Smooth muscle cell (in vitro differentiated cells): ENCODE measurements around the gene LAMA4. TPM values are rescaled to one million over a fixed set of nuclear protein-coding genes. Genes with fewer than 3 reads are reported as not detected.

Experiments used
- DNase-seq: peaks from one replicate; lab custom pipeline; 2025; ENCODE audit not compliant: unreplicated experiment; lab: John Stamatoyannopoulos, UW
- H2AFZ ChIP-seq: fragments of 200-600 bp; sonication (generic); 2 replicates; pipeline ENCODE4 v1.6.0; 2016; ENCODE audit warnings: antibody characterized with exemption, low read depth, mild to moderate bottlenecking
- H3F3A ChIP-seq: fragments of 200-600 bp; sonication (generic); 2 replicates; pipeline ENCODE4 v1.6.0; 2017; ENCODE audit warnings: antibody characterized with exemption, low read depth
- H3K27ac ChIP-seq: fragments of 200-600 bp; sonication (generic); 2 replicates; pipeline ENCODE4 v1.5.1; 2016; ENCODE audit warnings: low read depth, mild to moderate bottlenecking
- H3K27me3 ChIP-seq: fragments of 200-600 bp; sonication (generic); 2 replicates; pipeline ENCODE4 v1.6.1; 2016; ENCODE audit warnings: low read depth, mild to moderate bottlenecking
- H3K36me3 ChIP-seq: fragments of 200-600 bp; sonication (generic); 2 replicates; pipeline ENCODE4 v1.5.1; 2016; ENCODE audit warnings: low read depth
- H3K4me1 ChIP-seq: fragments of 200-600 bp; sonication (generic); 2 replicates; pipeline ENCODE4 v1.5.1; 2016; ENCODE audit warnings: low read depth
- H3K4me2 ChIP-seq: fragments of 200-600 bp; sonication (generic); 2 replicates; pipeline ENCODE4 v1.6.0; 2016; ENCODE audit warnings: mild to moderate bottlenecking
- H3K4me3 ChIP-seq: fragments of 200-600 bp; sonication (generic); 2 replicates; pipeline ENCODE4 v1.5.1; 2016; ENCODE audit warnings: mild to moderate bottlenecking
- H3K79me2 ChIP-seq: fragments of 200-600 bp; sonication (generic); 2 replicates; pipeline ENCODE4 v1.6.0; 2016; ENCODE audit warnings: low read depth, mild to moderate bottlenecking
- H3K9ac ChIP-seq: fragments of 200-600 bp; sonication (generic); 2 replicates; pipeline ENCODE4 v1.6.0; 2016; ENCODE audit warnings: low read depth
- H3K9me3 ChIP-seq: fragments of 200-600 bp; sonication (generic); replicated peaks from 2 replicates; pipeline ENCODE4 v1.5.1; 2016; ENCODE audit warnings: low read depth
- H4K20me1 ChIP-seq: fragments of 200-600 bp; sonication (generic); 2 replicates; pipeline ENCODE4 v1.6.0; 2016; ENCODE audit warnings: low read depth
- WGBS: methylation state at CpG from one replicate; pipeline ENCODE4 v1.1.7; 2016; ENCODE audit warnings: low lambda C conversion rate; 5-methylcytosine and 5-hydroxymethylcytosine counted together
- polyA plus RNA-seq: library from polyadenylated mRNA; unstranded; fragments of >200 nt; fragmentation: Nextera tagmentation; extraction: Ambion mirVana; gene quantifications from 2 replicates; pipeline ENCODE4 v1.2.1, GENCODE V29; 2016
- total RNA-seq: library from RNA; depleted of rRNA; stranded (reverse); fragments of >200 nt; gene quantifications from 2 replicates; pipeline ENCODE4 v1.2.3, GENCODE V29; 2014
- TF ChIP-seq, protein P1 (sequence below): fragments of 200-600 bp; sonication (generic); IDR thresholded peaks from 2 replicates; pipeline ENCODE4 v1.5.1; 2017; ENCODE audit warnings: borderline replicate concordance, mild to moderate bottlenecking, antibody characterized with exemption; ENCODE audit not compliant: insufficient read depth, poor library complexity, severe bottlenecking

The LAMA4 gene
- total and polyA plus RNA-seq, 2 experiments from 2014 or later, result 9.1 to 29.4 TPM

DNA sequence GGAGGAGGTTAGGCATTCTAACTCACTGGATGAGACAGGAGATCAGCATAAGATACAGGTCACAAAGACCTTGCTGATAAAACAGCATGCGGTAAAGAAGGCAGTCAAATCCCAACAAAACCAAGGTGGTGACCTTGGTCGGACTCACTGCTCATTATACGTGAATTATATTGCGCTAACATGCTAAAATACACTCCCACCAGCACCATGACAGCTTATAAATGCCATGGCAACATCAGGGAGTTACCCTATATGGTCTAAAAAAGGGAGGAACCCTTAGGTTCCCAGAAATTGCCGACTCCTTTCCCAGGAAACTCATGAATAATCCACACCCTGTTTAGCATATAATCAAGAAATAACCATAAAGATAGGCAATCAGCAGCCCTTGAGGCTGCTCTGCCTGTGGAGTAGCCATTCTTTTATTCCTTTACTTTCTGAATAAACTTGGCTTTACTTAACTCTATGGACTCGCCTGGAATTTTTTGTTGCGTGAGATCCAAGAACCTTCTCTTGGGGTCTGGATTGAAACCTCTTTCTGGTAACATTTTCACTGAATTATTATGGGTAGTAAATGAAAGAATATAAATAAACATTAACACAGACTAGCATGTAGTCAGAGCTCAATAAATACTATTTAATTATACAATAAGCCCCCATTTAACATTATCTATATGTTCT lies 3.0 kb upstream of the LAMA4 start:
- Histone ChIP-seq H4K20me1 (no peaks in the 10 kb centered on the region), H3K4me1 (peaks cover 6% of the 10 kb centered on the region), H3K4me3 (no peak overlapping the region), H3K36me3 (no peaks in the 10 kb centered on the region), H3K27ac (no peak overlapping the region), H2AFZ (no peak overlapping the region), H3K4me2 (no peak overlapping the region), H3K9me3 (no peaks in the 10 kb centered on the region), H3K9ac (no peak overlapping the region), H3K27me3 (peaks cover 21% of the 10 kb centered on the region), H3K79me2 (no peaks in the 10 kb centered on the region), H3F3A (no peaks in the 10 kb centered on the region)
- WGBS, result 97% methylated on average over 7 of the region's 7 CpGs
- no peak for DNase-seq
- TF ChIP-seq, protein P1, sequence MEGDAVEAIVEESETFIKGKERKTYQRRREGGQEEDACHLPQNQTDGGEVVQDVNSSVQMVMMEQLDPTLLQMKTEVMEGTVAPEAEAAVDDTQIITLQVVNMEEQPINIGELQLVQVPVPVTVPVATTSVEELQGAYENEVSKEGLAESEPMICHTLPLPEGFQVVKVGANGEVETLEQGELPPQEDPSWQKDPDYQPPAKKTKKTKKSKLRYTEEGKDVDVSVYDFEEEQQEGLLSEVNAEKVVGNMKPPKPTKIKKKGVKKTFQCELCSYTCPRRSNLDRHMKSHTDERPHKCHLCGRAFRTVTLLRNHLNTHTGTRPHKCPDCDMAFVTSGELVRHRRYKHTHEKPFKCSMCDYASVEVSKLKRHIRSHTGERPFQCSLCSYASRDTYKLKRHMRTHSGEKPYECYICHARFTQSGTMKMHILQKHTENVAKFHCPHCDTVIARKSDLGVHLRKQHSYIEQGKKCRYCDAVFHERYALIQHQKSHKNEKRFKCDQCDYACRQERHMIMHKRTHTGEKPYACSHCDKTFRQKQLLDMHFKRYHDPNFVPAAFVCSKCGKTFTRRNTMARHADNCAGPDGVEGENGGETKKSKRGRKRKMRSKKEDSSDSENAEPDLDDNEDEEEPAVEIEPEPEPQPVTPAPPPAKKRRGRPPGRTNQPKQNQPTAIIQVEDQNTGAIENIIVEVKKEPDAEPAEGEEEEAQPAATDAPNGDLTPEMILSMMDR, result no peak

DNA sequence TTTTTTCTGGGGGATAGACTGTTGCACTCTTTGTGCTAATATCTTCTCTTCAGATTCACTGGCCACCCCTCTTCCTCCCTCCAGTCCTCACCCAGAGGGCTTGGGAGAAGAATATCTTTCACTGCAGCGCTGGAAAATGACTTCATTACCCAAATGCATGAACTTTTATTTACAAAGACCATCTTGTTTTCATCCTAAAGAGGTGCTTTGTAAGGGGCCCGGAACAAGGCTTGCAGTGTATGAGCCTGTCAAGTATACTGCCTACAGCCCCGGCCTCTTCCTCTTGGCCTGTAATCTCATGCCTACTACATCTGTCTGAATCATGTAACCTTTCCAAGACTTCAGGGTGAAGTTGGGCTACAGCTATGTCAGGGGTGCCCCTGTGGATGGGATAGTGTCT lies 554 bp upstream of the LAMA4 start:
- Histone ChIP-seq H3K4me3 (peak overlapping the region; percentile 59), H2AFZ (no peak overlapping the region), H4K20me1 (no peaks in the 10 kb centered on the region), H3K4me1 (peaks cover 6% of the 10 kb centered on the region), H3K9me3 (no peaks in the 10 kb centered on the region), H3K79me2 (no peaks in the 10 kb centered on the region), H3K4me2 (peak overlapping the region; percentile 86), H3K36me3 (no peaks in the 10 kb centered on the region), H3F3A (no peaks in the 10 kb centered on the region), H3K27me3 (peaks cover 22% of the 10 kb centered on the region), H3K27ac (no peak overlapping the region), H3K9ac (no peak overlapping the region)
- TF ChIP-seq, protein P1, result no peak
- no peak for DNase-seq
- 65% methylated on average over 3 of the region's 3 CpGs for WGBS

DNA sequence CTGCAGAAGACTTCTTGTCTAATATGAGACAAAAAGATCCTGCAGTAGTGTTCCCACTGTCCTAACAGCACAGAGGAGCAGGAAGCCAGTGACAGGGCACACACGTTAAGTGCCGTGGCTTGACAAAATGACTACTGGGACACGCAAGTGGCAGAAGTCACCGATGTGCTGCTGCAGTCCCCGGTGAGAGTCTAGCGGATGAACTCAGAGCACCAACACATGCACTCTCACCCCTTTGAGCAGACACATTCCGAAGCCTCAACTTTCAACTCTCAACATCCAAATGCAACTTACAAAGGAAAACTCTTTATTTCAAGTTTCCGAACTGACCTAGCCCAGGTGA lies 898 bp downstream of the LAMA4 start:
- TF ChIP-seq, protein P1, result no peak
- Histone ChIP-seq H3K27ac (no peak overlapping the region), H3K27me3 (peaks cover 22% of the 10 kb centered on the region), H3F3A (no peaks in the 10 kb centered on the region), H3K4me1 (peaks cover 6% of the 10 kb centered on the region), H3K4me2 (peak overlapping the region; percentile 86), H3K36me3 (no peaks in the 10 kb centered on the region), H3K9ac (no peak overlapping the region), H3K9me3 (no peaks in the 10 kb centered on the region), H3K79me2 (no peaks in the 10 kb centered on the region), H4K20me1 (no peaks in the 10 kb centered on the region), H2AFZ (peak overlapping the region; percentile 67), H3K4me3 (peak overlapping the region; percentile 59)
- 3% methylated on average over 8 of the region's 8 CpGs for WGBS
- DNase-seq, result no peak
